Tibial artery (tissue), 4 donors: Measurements from ENCODE around the gene PRSS33.

Source experiments
- DNase-seq, 2 donors: peaks; one replicate each; pipeline ENCODE4 v3.0.0-alpha.2; 2019
- H3K27ac ChIP-seq, 2 donors: fragments of 200-600 bp; sonication (generic) in 1 of 2; 1 replicate in 1 of 2; 2 replicates in 1 of 2; pipeline ENCODE4 v1.5.1; 2018 to 2019; ENCODE audit warnings: mild to moderate bottlenecking in 1 of 2
- H3K27me3 ChIP-seq, 2 donors: fragments of 200-600 bp; sonication (generic) in 1 of 2; one replicate each; pipeline versions ENCODE4 v1.5.1 to v1.6.0; 2016 to 2019
- H3K36me3 ChIP-seq, 3 donors: fragments of 200-600 bp; sonication (generic) in 2 of 3; one replicate each; pipeline ENCODE4 v1.5.1; 2016 to 2019; ENCODE audit warnings: mild to moderate bottlenecking in 2 of 3
- H3K4me1 ChIP-seq, 4 donors: fragments of 200-600 bp; sonication (generic) in 2 of 4; 1 replicate in 3 of 4; 2 replicates in 1 of 4; pipeline ENCODE4 v1.5.1; 2016 to 2019
- H3K4me3 ChIP-seq, 2 donors: fragments of 200-600 bp; sonication (generic) in 1 of 2; 1 replicate in 1 of 2; 2 replicates in 1 of 2; pipeline ENCODE4 v1.5.1; 2018 to 2019; ENCODE audit warnings: mild to moderate bottlenecking in 2 of 2
- H3K9me3 ChIP-seq, 3 donors: fragments of 200-600 bp; sonication (generic) in 1 of 3; one replicate each; pipeline ENCODE4 v1.5.1; 2016 to 2019
- CTCF ChIP-seq, 2 experiments: fragments of 200-600 bp in 1 of 2; fragments of 450-650 bp in 1 of 2; IDR thresholded peaks; one replicate each; pipeline ENCODE4 v1.5.1; 2017 to 2019; ENCODE audit warnings: antibody characterized with exemption in 2 of 2, mild to moderate bottlenecking in 1 of 2, moderate library complexity in 1 of 2
- intact Hi-C: fragments of 100-400 bp; cut with DNase I; formaldehyde crosslinking; loops from one replicate; pipeline ENCODE4 v1.15.0; 2023; ENCODE audit warnings: low total_unique reads

The PRSS33 gene

GRCh38 chr16:2786061-2786825 is 1.1 kb downstream of the PRSS33 start:
- Histone ChIP-seq H3K4me3 (no peak overlapping the region), H3K27me3 (peaks cover 0 to 75% of the 10 kb centered on the region in 2 donors), H3K36me3 (no peaks in the 10 kb centered on the region), H3K4me1 (peaks cover 0 to 11% (median 7%) of the 10 kb centered on the region in 4 donors), H3K9me3 (no peaks in the 10 kb centered on the region), H3K27ac (no peak overlapping the region)
- DNase-seq = no peak
- intact Hi-C loops = no loop called here
- no peak for TF ChIP-seq CTCF (IDR thresholded peaks at IDR 0.05)

GRCh38 chr16:2785101-2785991 is 2.0 kb downstream of the PRSS33 start:
- Histone ChIP-seq H3K27me3 (peaks cover 0 to 66% of the 10 kb centered on the region in 2 donors), H3K9me3 (no peaks in the 10 kb centered on the region), H3K4me3 (peak overlapping the region in 1 of 2 donors; percentile 34), H3K36me3 (no peaks in the 10 kb centered on the region), H3K27ac (no peak overlapping the region), H3K4me1 (peaks cover 0 to 11% (median 7%) of the 10 kb centered on the region in 4 donors)
- intact Hi-C loops = no loop called here
- no peak for TF ChIP-seq CTCF (IDR thresholded peaks at IDR 0.05)
- no peak for DNase-seq

GRCh38 chr16:2784358-2785100 is 2.8 kb downstream of the PRSS33 start:
- H3K36me3 ChIP-seq = no peaks in the 10 kb centered on the region
- peaks cover 0 to 11% (median 7%) of the 10 kb centered on the region in 4 donors for H3K4me1 ChIP-seq
- TF ChIP-seq CTCF (IDR thresholded peaks at IDR 0.05) = no peak
- intact Hi-C loops = no loop called here
- H3K9me3 ChIP-seq = no peaks in the 10 kb centered on the region
- peaks cover 0 to 60% of the 10 kb centered on the region in 2 donors for H3K27me3 ChIP-seq
- peak overlapping the region in 1 of 2 donors; percentile 34 for H3K4me3 ChIP-seq
- no peak for DNase-seq
- H3K27ac ChIP-seq = no peak overlapping the region

- H3K27ac ChIP-seq = no peak overlapping the region
- H3K9me3 ChIP-seq = no peaks in the 10 kb centered on the region
- intact Hi-C loops = no loop called here
- peaks cover 0 to 52% of the 10 kb centered on the region in 2 donors for H3K27me3 ChIP-seq
- no peak overlapping the region for H3K4me3 ChIP-seq
- no peak for TF ChIP-seq CTCF (IDR thresholded peaks at IDR 0.05)
- H3K4me1 ChIP-seq = peaks cover 0 to 12% (median 10%) of the 10 kb centered on the region in 4 donors
- H3K36me3 ChIP-seq = no peaks in the 10 kb centered on the region
- DNase-seq = no peak
Observed at GRCh38 chr16:2783581-2784357, 3.6 kb downstream of the PRSS33 start.
